Tibial nerve (tissue), 4 donors: ENCODE measurements around the gene MRTFA.

Experiments
- EP300 ChIP-seq, 2 donors: sonication (generic); formaldehyde crosslinking; IDR thresholded peaks; one replicate each; pipeline ENCODE4 v1.6.1; 2017; ENCODE audit warnings: antibody characterized with exemption in 2 of 2, mild to moderate bottlenecking in 1 of 2
- POLR2A ChIP-seq, 2 donors: fragments of 450-650 bp; IDR thresholded peaks; one replicate each; pipeline ENCODE4 v1.6.1; 2017; ENCODE audit warnings: antibody characterized with exemption in 2 of 2, mild to moderate bottlenecking in 2 of 2, moderate library complexity in 2 of 2
- TF ChIP-seq, protein P1 (sequence below), 5 experiments: fragments of 200-600 bp in 3 of 5; fragments of 450-650 bp in 2 of 5; sonication (generic) in 3 of 5; IDR thresholded peaks; one replicate each; pipeline ENCODE4 v1.5.1; 2016 to 2019; ENCODE audit warnings: antibody characterized with exemption in 5 of 5, mild to moderate bottlenecking in 3 of 5, moderate library complexity in 2 of 5

DNA sequence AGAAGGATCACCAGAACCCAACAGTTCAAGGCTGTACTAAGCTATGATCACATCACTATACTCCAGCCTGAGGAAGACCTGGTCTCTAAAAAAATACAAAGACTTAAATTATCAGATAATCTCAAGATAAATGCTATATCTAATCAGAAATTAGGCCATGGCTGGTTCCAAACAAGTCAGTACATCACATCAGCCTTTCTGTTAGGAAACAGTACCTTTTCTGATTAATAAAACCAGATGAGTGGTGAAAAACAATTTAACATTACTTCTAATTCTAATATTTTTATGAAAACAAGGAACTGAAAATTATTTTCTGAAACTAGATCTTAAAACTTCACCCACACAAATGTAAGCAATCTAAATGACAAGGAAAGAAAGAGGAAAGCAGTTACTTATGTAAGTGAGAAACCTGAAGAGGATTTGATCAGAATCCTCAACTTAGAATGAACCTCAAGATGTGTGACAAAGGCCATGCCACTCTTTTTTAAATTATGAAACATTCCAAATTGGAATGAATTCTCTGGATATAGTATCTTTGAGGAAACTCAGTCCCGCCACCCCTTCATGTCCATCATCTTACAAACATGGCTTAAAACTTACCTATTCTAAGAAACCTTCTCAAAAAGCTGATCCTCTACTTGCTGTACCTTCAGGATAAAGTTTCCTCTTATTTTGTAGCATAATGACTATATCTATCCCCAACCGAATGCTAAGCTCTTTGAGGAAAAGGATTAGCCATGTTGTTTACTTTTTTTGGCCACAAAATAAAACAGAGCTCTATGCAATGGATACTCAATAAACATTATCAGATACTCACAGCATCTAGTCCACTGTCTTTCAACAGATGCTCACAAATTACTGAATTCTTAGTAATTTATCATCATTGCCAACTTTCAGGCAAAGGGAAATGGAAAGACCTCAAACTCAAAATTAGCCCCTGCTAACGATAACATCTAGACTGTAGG lies 132.0 kb downstream of the MRTFA start:
- TF ChIP-seq, protein P1, sequence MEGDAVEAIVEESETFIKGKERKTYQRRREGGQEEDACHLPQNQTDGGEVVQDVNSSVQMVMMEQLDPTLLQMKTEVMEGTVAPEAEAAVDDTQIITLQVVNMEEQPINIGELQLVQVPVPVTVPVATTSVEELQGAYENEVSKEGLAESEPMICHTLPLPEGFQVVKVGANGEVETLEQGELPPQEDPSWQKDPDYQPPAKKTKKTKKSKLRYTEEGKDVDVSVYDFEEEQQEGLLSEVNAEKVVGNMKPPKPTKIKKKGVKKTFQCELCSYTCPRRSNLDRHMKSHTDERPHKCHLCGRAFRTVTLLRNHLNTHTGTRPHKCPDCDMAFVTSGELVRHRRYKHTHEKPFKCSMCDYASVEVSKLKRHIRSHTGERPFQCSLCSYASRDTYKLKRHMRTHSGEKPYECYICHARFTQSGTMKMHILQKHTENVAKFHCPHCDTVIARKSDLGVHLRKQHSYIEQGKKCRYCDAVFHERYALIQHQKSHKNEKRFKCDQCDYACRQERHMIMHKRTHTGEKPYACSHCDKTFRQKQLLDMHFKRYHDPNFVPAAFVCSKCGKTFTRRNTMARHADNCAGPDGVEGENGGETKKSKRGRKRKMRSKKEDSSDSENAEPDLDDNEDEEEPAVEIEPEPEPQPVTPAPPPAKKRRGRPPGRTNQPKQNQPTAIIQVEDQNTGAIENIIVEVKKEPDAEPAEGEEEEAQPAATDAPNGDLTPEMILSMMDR (IDR thresholded peaks at IDR 0.05): no peak
- TF ChIP-seq POLR2A (IDR thresholded peaks at IDR 0.05) (no peak), EP300 (IDR thresholded peaks at IDR 0.05) (no peak)
